Panc1 (cell line): ENCODE data around the gene TOE1. TPM values are rescaled to one million over a fixed set of nuclear protein-coding genes. Genes with fewer than 3 reads are reported as not detected.

Experiments
- ATAC-seq: fragments of 200-7000 bp; cut with Tn5 transposase; 2 replicates; pipeline ENCODE4 v1.9.1; 2020; ENCODE audit warnings: mild to moderate bottlenecking, moderate library complexity
- BruUV-seq: library from RNA; stranded (reverse); fragments of 400-500 nt; replicated peaks from 2 replicates; lab custom pipeline; 2021; lab: Mats Ljungman, UMichigan
- CTCF ChIA-PET: fragments of 300-600 bp; sonication (Branson Sonifier 250); formaldehyde crosslinking; loops from one replicate; lab custom pipeline; 2022; ENCODE audit warnings: antibody characterized with exemption; lab: Charles Lee
- POLR2A ChIA-PET: fragments of 300-600 bp; sonication (Branson Sonifier 250); formaldehyde crosslinking; loops from one replicate; lab custom pipeline; 2022; ENCODE audit warnings: antibody characterized with exemption; lab: Charles Lee
- DNase-seq: peaks from one replicate; pipeline ENCODE4 v3.0.0-alpha.2; 2010; ENCODE audit warnings: low read depth, low spot score
- H3K27ac ChIP-seq: 2 replicates; pipeline ENCODE4 v1.5.1; 2011; ENCODE audit warnings: mild to moderate bottlenecking, low read length, inconsistent platforms
- H3K27me3 ChIP-seq: fragments of 200-500 bp; sonication (Bioruptor generic); 2 replicates; pipeline ENCODE4 v1.6.0; 2014; ENCODE audit warnings: low read length, inconsistent platforms; ENCODE audit not compliant: control insufficient read depth, insufficient read depth
- H3K36me3 ChIP-seq: fragments of 200-500 bp; sonication (Bioruptor generic); 2 replicates; pipeline ENCODE4 v1.5.1; 2014; ENCODE audit warnings: inconsistent platforms, mild to moderate bottlenecking, low read length, moderate library complexity; ENCODE audit not compliant: control insufficient read depth, insufficient read depth
- H3K4me1 ChIP-seq: 2 replicates; pipeline ENCODE4 v1.5.1; 2011; ENCODE audit warnings: inconsistent platforms, mild to moderate bottlenecking, low read length, moderate library complexity; ENCODE audit not compliant: control insufficient read depth, insufficient read depth
- H3K4me3 ChIP-seq, 2 experiments: 2 replicates each; pipeline ENCODE4 v1.5.1; 2011 to 2012; ENCODE audit warnings: low read depth in 2 of 2, low read length in 2 of 2, mild to moderate bottlenecking in 2 of 2, inconsistent platforms in 1 of 2, moderate library complexity in 1 of 2
- H3K9me3 ChIP-seq: fragments of 200-500 bp; sonication (Bioruptor generic); 2 replicates; pipeline ENCODE4 v1.5.1; 2014; ENCODE audit warnings: low read depth, mild to moderate bottlenecking, inconsistent platforms, low read length, moderate library complexity; ENCODE audit not compliant: control insufficient read depth, insufficient read depth
- POLR2AphosphoS5 ChIP-seq: IDR thresholded peaks from 2 replicates; pipeline ENCODE4 v1.6.1; 2012; ENCODE audit warnings: mild to moderate bottlenecking, low read depth, low read length, moderate library complexity
- REST ChIP-seq, 2 experiments: IDR thresholded peaks; 2 replicates each; pipeline ENCODE4 v1.6.1; 2011 to 2012; ENCODE audit warnings: low read depth in 2 of 2, control low read depth in 1 of 2, low read length in 1 of 2, mild to moderate bottlenecking in 1 of 2, moderate library complexity in 1 of 2; ENCODE audit not compliant: insufficient read depth in 1 of 2
- SIN3A ChIP-seq: IDR thresholded peaks from 2 replicates; pipeline ENCODE4 v1.6.1; 2012; ENCODE audit warnings: low read depth, mild to moderate bottlenecking, low read length, moderate library complexity, borderline replicate concordance; ENCODE audit not compliant: insufficient read depth
- TCF7L2 ChIP-seq: IDR thresholded peaks from 2 replicates; pipeline ENCODE4 v1.6.1; 2011; ENCODE audit warnings: mild to moderate bottlenecking, low read depth, low read length, inconsistent platforms
- in situ Hi-C: cut with HindIII; loops from 2 replicates; pipeline ENCODE4 v1.10.0; 2016; ENCODE audit warnings: low sequenced_read_pairs, low pct_unique_long_range_greater_than_20kb
- intact Hi-C: fragments of 100-400 bp; cut with micrococcal nuclease; formaldehyde crosslinking; loops from one replicate; pipeline ENCODE4 v1.10.0; 2022; ENCODE audit not compliant: unreplicated experiment
- total RNA-seq: library from RNA; stranded (reverse); gene quantifications from one replicate; pipeline ENCODE4 v1.2.1, GENCODE V29; 2021; ENCODE audit not compliant: unreplicated experiment
- TF ChIP-seq, protein P1 (sequence below): fragments of 450-650 bp; IDR thresholded peaks from 2 replicates; pipeline ENCODE4 v1.5.1; 2017; ENCODE audit warnings: mild to moderate bottlenecking

The TOE1 gene
- total RNA-seq, 1 experiment from 2014 or later: 14.3 TPM

GRCh38 chr1:45321444-45321843 lies 18.5 kb upstream of the TOE1 start:
- DNase-seq (no peak), ATAC-seq (no peak)
- TF ChIP-seq POLR2AphosphoS5: no peak
- TF ChIP-seq, protein P1, sequence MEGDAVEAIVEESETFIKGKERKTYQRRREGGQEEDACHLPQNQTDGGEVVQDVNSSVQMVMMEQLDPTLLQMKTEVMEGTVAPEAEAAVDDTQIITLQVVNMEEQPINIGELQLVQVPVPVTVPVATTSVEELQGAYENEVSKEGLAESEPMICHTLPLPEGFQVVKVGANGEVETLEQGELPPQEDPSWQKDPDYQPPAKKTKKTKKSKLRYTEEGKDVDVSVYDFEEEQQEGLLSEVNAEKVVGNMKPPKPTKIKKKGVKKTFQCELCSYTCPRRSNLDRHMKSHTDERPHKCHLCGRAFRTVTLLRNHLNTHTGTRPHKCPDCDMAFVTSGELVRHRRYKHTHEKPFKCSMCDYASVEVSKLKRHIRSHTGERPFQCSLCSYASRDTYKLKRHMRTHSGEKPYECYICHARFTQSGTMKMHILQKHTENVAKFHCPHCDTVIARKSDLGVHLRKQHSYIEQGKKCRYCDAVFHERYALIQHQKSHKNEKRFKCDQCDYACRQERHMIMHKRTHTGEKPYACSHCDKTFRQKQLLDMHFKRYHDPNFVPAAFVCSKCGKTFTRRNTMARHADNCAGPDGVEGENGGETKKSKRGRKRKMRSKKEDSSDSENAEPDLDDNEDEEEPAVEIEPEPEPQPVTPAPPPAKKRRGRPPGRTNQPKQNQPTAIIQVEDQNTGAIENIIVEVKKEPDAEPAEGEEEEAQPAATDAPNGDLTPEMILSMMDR: no peak
- TF ChIP-seq SIN3A: no peak
- TF ChIP-seq REST (IDR thresholded peaks at IDR 0.05; ENCODE audit: insufficient read depth in 1 of 2, low read depth in 2 of 2, low read length in 1 of 2): no peak
- TF ChIP-seq TCF7L2: no peak
- peaks cover 7% of the 10 kb centered on the region; the same call in 1 of the 2 replicates for H3K4me1 ChIP-seq
- POLR2A ChIA-PET: no interaction called here
- BruUV-seq: no TSS peak
- H3K27me3 ChIP-seq: no peaks in the 10 kb centered on the region
- no peak overlapping the region for H3K27ac ChIP-seq
- no peak overlapping the region for H3K4me3 ChIP-seq
- H3K36me3 ChIP-seq: no peaks in the 10 kb centered on the region
- in situ Hi-C loops: no loop called here
- CTCF ChIA-PET: interaction anchor here (0.7 kb wide), 1 partner anchor 112 kb away, joined by 3 read pairs; no protein-coding TSS in a partner anchor
- H3K9me3 ChIP-seq: no peaks in the 10 kb centered on the region
- intact Hi-C loops: no loop called here

DNA sequence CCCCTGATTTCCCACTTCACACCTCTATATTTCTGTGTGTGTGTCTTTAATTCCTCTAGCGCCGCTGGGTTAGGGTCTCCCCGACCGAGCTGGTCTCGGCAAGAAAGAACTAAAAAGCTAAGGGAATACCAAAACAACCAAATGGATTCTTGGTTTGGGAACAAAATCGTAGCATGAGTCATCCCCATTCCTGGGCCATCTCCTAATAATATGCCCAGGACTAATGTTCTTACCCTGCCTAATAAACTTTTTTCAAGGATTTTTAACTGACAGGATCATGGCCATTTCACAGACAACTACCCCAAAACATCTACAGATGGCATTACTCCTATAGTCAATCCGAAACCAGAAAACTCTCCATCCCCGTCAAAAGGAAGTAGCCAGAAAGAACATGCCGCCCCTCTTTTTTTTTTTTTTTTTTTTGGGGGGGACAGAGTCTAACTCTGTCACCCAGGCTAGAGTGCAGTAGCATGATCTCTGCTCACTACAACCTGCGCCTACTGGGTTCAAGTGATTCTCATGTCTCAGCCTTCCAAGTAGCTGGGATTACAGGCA lies 17.4 kb upstream of the TOE1 start:
- in situ Hi-C loops: no loop called here

More for the DNA sequence above, 17.4 kb upstream of the TOE1 start:
- Histone ChIP-seq H3K4me3 (no peak overlapping the region), H3K27me3 (no peaks in the 10 kb centered on the region), H3K4me1 (peaks cover 8% of the 10 kb centered on the region; the same call in 1 of the 2 replicates), H3K36me3 (no peaks in the 10 kb centered on the region), H3K27ac (no peak overlapping the region), H3K9me3 (no peaks in the 10 kb centered on the region)
- CTCF ChIA-PET: no interaction called here
- POLR2A ChIA-PET: no interaction called here
- TF ChIP-seq SIN3A: no peak
- no peak for TF ChIP-seq TCF7L2
- TF ChIP-seq, protein P1: no peak
- no peak for TF ChIP-seq POLR2AphosphoS5
- TF ChIP-seq REST (IDR thresholded peaks at IDR 0.05; ENCODE audit: insufficient read depth in 1 of 2, low read depth in 2 of 2, low read length in 1 of 2): no peak
- DNase-seq: no peak
- no peak for ATAC-seq
- no TSS peak for BruUV-seq
- intact Hi-C loops: no loop called here
